Measurements from ENCODE around the gene AGBL4.

The AGBL4 gene

DNA sequence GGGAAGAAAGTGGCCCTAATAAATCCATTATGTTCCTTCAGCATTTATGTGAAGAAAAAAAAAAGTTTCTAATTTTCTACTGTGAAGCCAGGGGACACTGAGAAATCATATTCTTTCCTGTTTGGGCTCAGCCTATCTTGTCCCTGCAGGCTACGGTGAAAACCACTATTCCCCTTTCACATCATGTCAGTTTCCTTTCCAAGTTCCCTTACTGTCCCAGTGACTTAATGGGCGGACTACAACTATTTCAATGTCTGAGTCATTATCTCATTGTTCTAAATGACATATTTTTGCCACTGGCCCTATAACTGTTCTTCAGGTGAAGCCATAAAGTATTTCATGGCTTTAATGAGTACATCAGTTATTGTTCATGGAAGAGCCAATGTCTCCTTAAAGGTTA is 1175.7 kb downstream of the AGBL4 start:
- TF ChIP-seq CTCF (conservative IDR thresholded peaks at IDR 0.05; ENCODE audit: low read depth, low read length), result no peak
- H3K4me3 ChIP-seq (ENCODE audit: low read depth, low read length), result no peak overlapping the region
- no peak for DNase-seq (ENCODE audit: low read depth)

DNA sequence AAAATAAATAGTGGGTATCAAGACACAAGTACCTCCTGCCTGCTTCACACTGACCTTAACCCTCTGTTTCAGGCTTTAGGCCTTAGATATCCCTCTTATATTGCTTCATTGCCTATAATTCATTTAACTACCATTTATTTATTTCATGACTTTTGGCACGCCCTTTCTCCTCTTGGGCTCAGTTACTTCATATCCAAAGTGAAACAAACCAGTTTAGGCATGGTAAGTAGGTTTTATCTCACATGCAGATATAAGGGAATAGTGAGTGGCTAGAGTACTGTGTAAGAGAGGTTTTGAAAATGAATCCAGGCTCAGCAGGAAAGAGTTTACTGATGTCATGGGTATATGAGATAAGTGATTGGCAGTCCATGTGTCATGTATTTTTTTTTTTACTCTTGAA is 1177.3 kb downstream of the AGBL4 start:
- DNase-seq (ENCODE audit: low read depth), result no peak
- TF ChIP-seq CTCF (conservative IDR thresholded peaks at IDR 0.05; ENCODE audit: low read depth, low read length), result no peak
- no peak overlapping the region for H3K4me3 ChIP-seq (ENCODE audit: low read depth, low read length)

DNA sequence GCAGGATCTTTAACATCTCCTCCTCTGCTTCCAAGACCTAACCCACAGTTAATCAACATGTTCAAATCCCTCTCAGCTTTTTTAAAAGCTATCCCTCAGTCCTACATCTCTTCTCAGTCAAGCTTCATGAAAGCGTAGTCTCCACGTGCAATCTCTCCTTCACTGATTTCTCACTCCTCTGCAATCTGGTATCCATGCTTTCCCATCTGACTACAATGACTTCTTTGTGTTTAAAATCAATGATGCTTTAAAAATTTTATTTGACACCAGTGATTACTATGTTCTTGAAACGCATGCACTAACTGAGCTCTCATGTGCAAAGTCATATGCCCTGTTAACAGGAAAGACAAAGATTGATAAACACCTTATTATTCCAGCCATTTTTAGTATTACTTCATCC is 1179.6 kb downstream of the AGBL4 start:
- DNase-seq (ENCODE audit: low read depth), result no peak
- TF ChIP-seq CTCF (conservative IDR thresholded peaks at IDR 0.05; ENCODE audit: low read depth, low read length), result no peak

DNA sequence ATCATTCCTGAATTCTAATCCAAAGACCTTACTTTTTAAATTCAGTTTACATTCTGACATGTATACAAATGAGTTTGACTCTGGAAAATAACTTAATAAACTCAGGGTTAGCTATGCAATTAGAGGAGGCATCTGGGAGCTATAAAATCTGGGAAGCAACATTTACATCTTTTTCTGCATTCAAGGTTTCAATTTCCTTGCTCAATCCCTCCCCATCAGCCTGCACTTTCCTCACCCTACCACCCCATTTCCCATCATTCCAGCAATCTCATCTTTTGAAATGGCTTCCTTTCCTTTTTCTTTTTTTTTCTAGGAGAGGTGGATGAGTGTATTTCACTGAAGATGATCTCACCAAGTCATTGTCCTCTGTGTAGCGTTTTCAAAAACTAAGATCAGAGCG is 1181.8 kb downstream of the AGBL4 start:
- no peak for DNase-seq (ENCODE audit: low read depth)
- TF ChIP-seq CTCF (conservative IDR thresholded peaks at IDR 0.05; ENCODE audit: low read depth, low read length), result no peak

More for the DNA sequence above, 1179.6 kb downstream of the AGBL4 start:
- no peak overlapping the region for H3K4me3 ChIP-seq (ENCODE audit: low read depth, low read length)

GRCh38 chr1:48841461-48841860 is 1182.3 kb downstream of the AGBL4 start:
- H3K4me3 ChIP-seq (ENCODE audit: low read depth, low read length), result no peak overlapping the region
- TF ChIP-seq CTCF (conservative IDR thresholded peaks at IDR 0.05; ENCODE audit: low read depth, low read length), result no peak
- no peak for DNase-seq (ENCODE audit: low read depth)

More for the DNA sequence above, 1181.8 kb downstream of the AGBL4 start:
- no peak overlapping the region for H3K4me3 ChIP-seq (ENCODE audit: low read depth, low read length)

- DNase-seq (ENCODE audit: low read depth), result no peak
- H3K4me3 ChIP-seq (ENCODE audit: low read depth, low read length), result no peak overlapping the region
- no peak for TF ChIP-seq CTCF (conservative IDR thresholded peaks at IDR 0.05; ENCODE audit: low read depth, low read length)
Observed at GRCh38 chr1:48831120-48831978, 1192.4 kb downstream of the AGBL4 start.

GRCh38 chr1:48830715-48831114 is 1193.0 kb downstream of the AGBL4 start:
- H3K4me3 ChIP-seq (ENCODE audit: low read depth, low read length), result no peak overlapping the region
- no peak for TF ChIP-seq CTCF (conservative IDR thresholded peaks at IDR 0.05; ENCODE audit: low read depth, low read length)
- DNase-seq (ENCODE audit: low read depth), result no peak

Data from choroid plexus epithelial cell (primary cell).